NCI-H524 (cell line): ENCODE data around the gene RALB.

Experiments used
- DNase-seq, 2 experiments: peaks; one replicate each; lab custom pipeline; 2025; lab: John Stamatoyannopoulos, UW

Gene RALB

DNA sequence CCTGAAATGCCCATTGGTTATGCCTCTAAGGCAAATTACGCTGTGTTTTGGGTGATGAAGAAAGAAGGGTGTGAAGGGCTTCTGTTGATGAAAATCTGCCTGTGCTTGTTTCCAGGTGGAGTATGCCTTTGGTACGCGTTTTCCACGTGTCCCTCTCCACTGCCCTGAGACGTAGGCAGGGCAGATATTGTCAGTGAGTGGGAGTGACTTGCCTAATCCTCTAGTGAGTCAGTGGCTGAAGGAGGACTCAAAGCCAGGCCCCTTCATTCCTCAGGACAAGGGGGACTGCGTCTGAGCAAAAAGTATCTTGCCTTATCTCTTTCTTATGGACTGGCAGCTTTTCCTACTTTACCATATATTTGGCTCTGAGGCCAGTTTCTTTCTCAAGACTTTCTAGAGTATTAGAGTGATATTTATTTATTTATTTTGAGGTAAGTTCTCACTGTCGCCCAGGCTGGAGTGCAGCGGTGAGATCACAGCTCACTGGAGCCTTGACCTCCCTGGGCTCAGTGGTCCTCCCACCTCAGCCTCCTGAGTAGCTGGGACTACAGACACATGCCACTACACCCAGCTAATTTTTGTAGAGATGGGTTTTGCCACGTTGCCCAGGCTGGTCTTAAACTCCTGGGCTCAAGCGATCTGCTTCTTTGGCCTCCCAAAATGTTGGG lies 10.2 kb downstream of the RALB start:
- DNase-seq, result no peak

DNA sequence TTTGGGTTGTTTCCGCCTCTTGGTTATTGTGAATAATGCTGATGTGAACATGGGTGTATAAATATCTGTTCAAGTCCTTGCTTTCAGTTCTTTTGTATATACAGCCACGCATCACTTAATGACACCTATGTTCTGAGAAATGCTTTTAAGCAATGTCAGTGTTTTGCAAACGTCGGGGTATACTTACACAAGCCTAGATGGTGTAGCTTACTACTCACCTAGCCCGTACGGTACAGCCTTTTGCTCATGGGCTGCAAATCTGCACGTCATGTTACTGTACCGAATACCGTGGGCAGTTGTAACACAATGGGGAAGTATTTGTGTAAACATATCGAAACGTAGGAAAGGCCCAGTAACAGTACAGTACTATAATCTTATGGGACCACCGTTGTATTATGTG lies 12.4 kb downstream of the RALB start:
- no peak for DNase-seq

GRCh38 chr2:120267348-120267747 lies 14.7 kb downstream of the RALB start:
- DNase-seq, result no peak

GRCh38 chr2:120269076-120269744 lies 16.6 kb downstream of the RALB start:
- no peak for DNase-seq

DNA sequence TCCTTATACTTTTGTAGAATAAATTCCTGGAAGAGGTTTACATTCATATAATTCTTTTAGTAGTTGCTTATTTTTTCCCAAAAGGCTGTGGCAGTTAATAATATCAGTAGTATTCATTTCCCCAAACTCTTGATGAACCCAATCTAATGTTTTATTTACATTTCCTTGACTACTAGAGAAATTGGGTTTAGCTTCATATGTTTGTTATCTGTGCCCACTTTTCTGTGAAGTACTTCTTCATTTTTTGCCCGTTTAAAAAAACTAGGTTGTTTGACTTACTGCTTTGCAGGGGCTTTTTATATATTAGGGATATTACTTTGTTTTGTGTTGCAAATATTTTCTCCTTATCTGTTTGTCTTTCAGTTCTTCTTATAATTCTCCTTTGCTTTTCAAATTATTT lies 17.2 kb downstream of the RALB start:
- no peak for DNase-seq

- no peak for DNase-seq
Measured at GRCh38 chr2:120271711-120272379, 19.2 kb downstream of the RALB start.

- no peak for DNase-seq
Measured at GRCh38 chr2:120272763-120273481, 20.3 kb downstream of the RALB start.

GRCh38 chr2:120275617-120276400 lies 23.2 kb downstream of the RALB start:
- no peak for DNase-seq

GRCh38 chr2:120277505-120278205 lies 25.0 kb downstream of the RALB start:
- DNase-seq, result no peak

- DNase-seq, result no peak
Measured at GRCh38 chr2:120278901-120279300, 26.2 kb downstream of the RALB start.

DNA sequence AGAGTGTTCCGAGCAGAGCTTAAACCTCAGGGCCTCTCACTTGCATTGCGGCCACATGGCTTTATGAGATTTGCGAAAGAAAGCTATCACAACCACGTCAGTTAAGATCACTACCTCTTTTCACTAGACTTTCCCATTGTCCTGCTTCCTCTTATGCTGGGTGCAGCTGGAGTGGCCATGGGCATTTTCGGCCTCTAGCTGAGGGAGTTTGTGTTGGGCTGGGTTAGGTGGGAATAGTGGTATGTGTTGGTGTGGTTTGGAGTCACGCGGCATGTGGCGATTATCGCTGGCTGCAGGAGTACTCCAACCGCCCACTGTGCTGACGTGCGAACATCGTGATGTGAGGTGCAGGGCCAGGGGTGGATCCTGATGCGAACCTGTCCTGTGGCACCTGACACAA lies 27.1 kb downstream of the RALB start:
- DNase-seq, result no peak

DNA sequence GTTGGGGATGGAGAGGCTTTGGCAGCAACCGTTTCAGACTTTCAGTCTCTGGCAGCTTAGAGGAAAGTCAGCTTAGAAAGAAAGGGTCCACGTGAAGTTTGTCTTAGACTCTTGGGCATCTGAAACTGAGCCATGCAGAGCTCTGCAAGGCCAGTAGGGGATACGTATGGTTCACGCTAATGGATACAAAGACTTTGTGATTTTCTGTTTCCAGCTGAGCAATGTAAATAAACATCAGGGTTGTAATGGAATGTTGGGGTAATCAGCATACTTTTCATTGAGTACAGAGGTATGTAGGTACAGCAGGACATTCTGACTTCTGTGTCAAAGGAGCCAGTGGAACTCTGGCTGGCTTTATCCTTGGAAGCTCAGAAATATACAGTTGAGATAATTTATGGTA lies 31.0 kb downstream of the RALB start:
- no peak for DNase-seq

GRCh38 chr2:120285056-120285455 lies 32.4 kb downstream of the RALB start:
- no peak for DNase-seq

DNA sequence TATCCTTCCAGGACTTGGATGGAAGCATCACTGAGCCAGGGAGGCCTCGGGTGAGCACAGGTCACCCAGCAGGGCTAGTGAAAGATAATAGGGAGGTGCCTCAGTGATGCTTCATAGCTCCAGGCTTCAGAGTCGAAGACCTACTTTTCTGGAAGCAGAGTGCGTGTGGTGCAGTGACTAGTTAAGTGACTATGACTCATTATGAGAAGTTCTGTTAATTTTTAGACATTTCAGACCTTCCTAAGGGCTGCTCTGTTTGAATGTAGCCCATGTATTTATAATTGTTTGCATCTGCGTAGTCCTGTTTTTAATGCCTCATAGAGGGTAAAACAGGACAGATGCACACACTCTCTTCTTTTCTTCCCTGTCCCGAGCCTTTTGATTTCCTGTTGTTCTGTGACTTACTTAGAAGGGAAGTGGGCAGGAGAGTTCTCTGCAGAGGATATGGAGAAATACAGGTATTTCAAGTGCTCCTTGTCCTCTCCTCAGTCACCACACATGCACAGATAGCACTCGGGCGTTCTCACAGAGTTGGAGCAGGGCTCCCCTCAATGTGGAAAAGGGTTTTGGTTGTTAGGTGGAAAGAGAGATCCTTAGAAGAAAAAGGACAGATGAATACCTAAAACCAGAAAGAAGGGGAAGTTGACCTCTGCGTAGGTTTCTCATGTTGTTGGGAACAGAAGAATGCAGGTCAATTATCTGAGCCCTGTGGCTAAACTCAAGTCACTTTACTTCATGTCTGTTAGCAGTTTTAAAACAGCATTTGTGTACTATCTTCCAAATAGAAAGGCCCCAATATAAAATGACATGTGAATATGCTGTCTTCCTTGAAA lies 34.7 kb downstream of the RALB start:
- DNase-seq, result no peak

DNA sequence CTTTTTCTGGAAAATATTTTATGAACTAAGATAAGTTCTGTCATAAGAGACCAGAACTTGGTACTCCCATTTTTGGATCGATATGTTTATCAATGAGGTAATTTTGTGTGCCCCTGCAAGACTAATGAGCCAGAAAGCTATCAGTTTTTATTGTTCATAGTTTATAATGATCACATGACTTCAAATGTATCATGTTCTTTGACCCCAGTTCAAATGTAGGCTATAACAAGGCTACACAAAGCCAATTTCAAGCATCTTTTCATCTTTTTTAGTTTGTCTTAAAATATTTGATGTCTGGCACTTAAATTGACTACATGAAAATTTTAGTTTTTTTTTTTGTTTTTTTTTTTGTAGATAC lies 35.3 kb downstream of the RALB start:
- no peak for DNase-seq

GRCh38 chr2:120289221-120289906 lies 36.7 kb downstream of the RALB start:
- no peak for DNase-seq

DNA sequence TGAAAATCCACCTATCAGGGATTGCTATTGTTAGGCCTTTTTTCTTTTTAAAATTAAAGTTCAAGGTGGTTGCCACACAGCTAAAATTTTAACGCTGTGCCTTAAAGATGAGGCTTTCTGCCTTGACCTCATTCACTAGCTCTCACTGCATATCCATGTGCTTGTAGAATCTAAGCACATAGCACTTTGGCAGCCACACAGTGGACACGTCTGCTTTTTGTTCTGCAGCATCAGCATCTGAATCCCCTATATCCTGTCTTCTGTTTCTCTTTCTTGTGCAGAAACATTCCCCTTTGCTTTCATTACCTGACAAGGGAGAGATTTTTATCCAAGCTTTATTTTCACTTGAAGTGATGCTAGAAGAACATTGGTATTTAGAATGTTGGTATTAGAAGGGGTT lies 38.1 kb downstream of the RALB start:
- no peak for DNase-seq

DNA sequence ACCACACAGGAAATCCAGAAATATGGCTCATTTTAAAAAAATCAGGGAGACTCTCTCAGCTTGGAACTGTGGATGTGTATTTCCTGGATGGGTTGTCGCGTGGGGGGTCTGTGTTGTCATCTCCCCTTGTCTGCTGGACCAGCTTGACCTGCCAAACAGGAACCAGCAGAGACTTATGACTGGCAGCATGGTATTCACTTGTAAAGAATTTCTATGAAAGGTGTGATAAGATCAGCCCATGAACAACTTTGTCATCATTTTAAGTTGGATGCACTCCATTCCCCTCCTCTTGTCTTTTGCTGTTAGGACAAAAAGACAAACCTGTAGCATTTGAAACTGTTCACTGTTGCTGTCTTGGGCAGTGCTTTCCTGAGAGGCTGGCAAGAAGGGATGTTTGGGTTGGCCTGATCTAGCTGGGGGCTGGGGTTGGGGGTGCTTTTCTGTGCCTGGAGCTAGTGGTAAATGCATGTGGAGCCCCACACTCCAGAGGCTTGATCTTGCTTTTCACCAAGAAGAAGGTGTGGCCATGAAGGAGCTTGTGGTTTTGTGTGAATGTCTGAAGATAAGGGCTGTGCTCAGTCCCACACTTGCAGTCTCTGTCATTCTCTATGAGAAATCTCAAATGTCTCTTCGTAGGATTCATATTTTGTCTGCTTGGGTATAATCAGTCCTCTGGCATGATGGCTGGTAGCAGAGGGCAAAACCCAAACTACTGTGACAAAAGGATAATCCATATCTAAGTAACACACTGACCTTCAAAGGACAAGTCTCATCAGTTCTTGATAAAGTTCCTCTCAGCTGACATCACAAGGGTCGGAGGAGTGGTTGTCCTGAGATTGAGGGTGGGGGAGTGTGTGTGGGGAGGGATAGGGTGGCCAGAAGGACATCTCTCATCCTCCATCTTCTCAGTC lies 39.0 kb downstream of the RALB start:
- no peak for DNase-seq
